IMR-90 (cell line): ENCODE results near the gene DVL2. TPM values are rescaled to one million over a fixed set of nuclear protein-coding genes. Genes with fewer than 3 reads are reported as not detected.

Source experiments
- ATAC-seq: fragments of 200-7000 bp; cut with Tn5 transposase; 2 replicates; pipeline ENCODE4 v1.9.1; 2020; ENCODE audit warnings: low read depth, mild to moderate bottlenecking, moderate library complexity
- BruUV-seq: library from RNA; stranded (reverse); fragments of 400-500 nt; replicated peaks from 2 replicates; lab custom pipeline; 2021; lab: Mats Ljungman, UMichigan
- CTCF ChIA-PET: fragments of 300-600 bp; formaldehyde crosslinking; extraction: SDS; loops from one replicate; lab custom pipeline; 2021; ENCODE audit warnings: antibody characterized with exemption; lab: Yijun Ruan, JAX
- POLR2A ChIA-PET: fragments of 300-600 bp; sonication (Branson Sonifier 250); formaldehyde crosslinking; loops from one replicate; lab custom pipeline; 2022; ENCODE audit warnings: antibody characterized with exemption; ENCODE audit not compliant: unreplicated experiment; lab: Charles Lee
- DNase-seq: peaks from one replicate; pipeline ENCODE4 v3.0.0; 2013
- H2AFZ ChIP-seq: replicated peaks from 2 replicates; pipeline ENCODE3; 2013; ENCODE audit warnings: low read length, mild to moderate bottlenecking; ENCODE audit not compliant: poor library complexity
- H2AK5ac ChIP-seq: 2 replicates; pipeline ENCODE4 v1.6.1; 2013; ENCODE audit warnings: low read depth, low read length, inconsistent platforms
- H2AK9ac ChIP-seq: replicated peaks from 2 replicates; pipeline ENCODE3; 2013; ENCODE audit warnings: mild to moderate bottlenecking, low read depth, low read length, moderate library complexity; ENCODE audit not compliant: poor library complexity
- H2BK120ac ChIP-seq: 2 replicates; pipeline ENCODE4 v1.6.1; 2013; ENCODE audit warnings: low read depth, low read length, inconsistent platforms
- H2BK15ac ChIP-seq: 3 replicates; pipeline ENCODE4 v1.6.1; 2013; ENCODE audit warnings: low read depth, low read length, inconsistent platforms
- H2BK20ac ChIP-seq: 2 replicates; pipeline ENCODE4 v1.6.1; 2013; ENCODE audit warnings: low read depth, mild to moderate bottlenecking, inconsistent platforms, low read length, moderate library complexity
- H2BK5ac ChIP-seq: 2 replicates; pipeline ENCODE4 v1.6.1; 2013; ENCODE audit warnings: mild to moderate bottlenecking, low read depth, low read length, inconsistent platforms; ENCODE audit not compliant: poor library complexity, severe bottlenecking
- H3K14ac ChIP-seq: replicated peaks from 2 replicates; pipeline ENCODE4 v1.6.1; 2013; ENCODE audit warnings: low read depth, low read length, inconsistent platforms
- H3K18ac ChIP-seq: 2 replicates; pipeline ENCODE4 v1.6.1; 2013; ENCODE audit warnings: low read depth, low read length, control low read depth
- H3K23ac ChIP-seq: 2 replicates; pipeline ENCODE4 v1.6.1; 2013; ENCODE audit warnings: low read depth, low read length, inconsistent platforms
- H3K27ac ChIP-seq: 2 replicates; pipeline ENCODE4 v1.5.1; 2013; ENCODE audit warnings: mild to moderate bottlenecking, control low read depth, low read length; ENCODE audit not compliant: insufficient read depth
- H3K27me3 ChIP-seq: 2 replicates; pipeline ENCODE4 v1.6.1; 2013; ENCODE audit warnings: low read length; ENCODE audit not compliant: control insufficient read depth, insufficient read depth
- H3K36me3 ChIP-seq: 2 replicates; pipeline ENCODE4 v1.6.1; 2013; ENCODE audit warnings: low read length, mixed read lengths; ENCODE audit not compliant: control insufficient read depth, insufficient read depth
- H3K4ac ChIP-seq: 2 replicates; pipeline ENCODE4 v1.6.1; 2013; ENCODE audit warnings: low read depth, low read length, inconsistent platforms
- H3K4me1 ChIP-seq: 2 replicates; pipeline ENCODE4 v1.6.1; 2013; ENCODE audit warnings: low read length, mixed read lengths; ENCODE audit not compliant: control insufficient read depth, insufficient read depth
- H3K4me2 ChIP-seq: 2 replicates; pipeline ENCODE4 v1.6.1; 2013; ENCODE audit warnings: low read depth, mild to moderate bottlenecking, control low read depth, low read length, moderate library complexity
- H3K4me3 ChIP-seq: 2 replicates; pipeline ENCODE4 v1.5.1; 2013; ENCODE audit warnings: low read depth, mild to moderate bottlenecking, control low read depth, low read length, moderate library complexity; ENCODE audit not compliant: insufficient read depth
- H3K56ac ChIP-seq: 2 replicates; pipeline ENCODE4 v1.6.1; 2013; ENCODE audit warnings: low read length, inconsistent platforms; ENCODE audit not compliant: insufficient read depth; ENCODE audit errors: extremely low read depth
- H3K79me1 ChIP-seq, 2 experiments: 2 replicates each; pipeline ENCODE4 v1.6.1; 2013; ENCODE audit warnings: low read length in 2 of 2, inconsistent platforms in 1 of 2, low read depth in 1 of 2
- H3K9ac ChIP-seq: 2 replicates; pipeline ENCODE4 v1.6.1; 2013; ENCODE audit warnings: low read depth, low read length, control low read depth
- H3K9me1 ChIP-seq: 2 replicates; pipeline ENCODE4 v1.6.1; 2013; ENCODE audit warnings: low read length, inconsistent platforms; ENCODE audit not compliant: insufficient read depth
- H3K9me3 ChIP-seq: 2 replicates; pipeline ENCODE4 v1.6.1; 2013; ENCODE audit warnings: low read length; ENCODE audit not compliant: control insufficient read depth, insufficient read depth
- H4K20me1 ChIP-seq: 2 replicates; pipeline ENCODE4 v1.6.1; 2013; ENCODE audit warnings: low read length, inconsistent platforms; ENCODE audit not compliant: insufficient read depth
- H4K5ac ChIP-seq: 2 replicates; pipeline ENCODE4 v1.6.1; 2013; ENCODE audit warnings: mild to moderate bottlenecking, low read depth, low read length, control low read depth
- H4K8ac ChIP-seq, 2 experiments: 2 replicates each; pipeline ENCODE4 v1.6.1; 2013; ENCODE audit warnings: low read depth in 2 of 2, low read length in 2 of 2, control low read depth in 1 of 2, inconsistent platforms in 1 of 2
- H4K91ac ChIP-seq: 2 replicates; pipeline ENCODE4 v1.6.1; 2013; ENCODE audit warnings: low read depth, low read length, inconsistent platforms; ENCODE audit not compliant: insufficient read depth
- CHD1 ChIP-seq: IDR thresholded peaks from 2 replicates; pipeline ENCODE4 v1.6.1; 2012; ENCODE audit warnings: low read depth, low read length, improper control_type of control experiment
- CTCF ChIP-seq: conservative IDR thresholded peaks from 2 replicates; pipeline ENCODE4 v1.5.1; 2012; ENCODE audit warnings: mild to moderate bottlenecking, low read depth, low read length, improper control_type of control experiment
- ELK1 ChIP-seq: fragments of 150-350 bp; IDR thresholded peaks from 2 replicates; pipeline ENCODE4 v1.6.1; 2016; ENCODE audit warnings: low read depth, mild to moderate bottlenecking, low read length, moderate library complexity, borderline replicate concordance
- FOS ChIP-seq: fragments of 150-350 bp; IDR thresholded peaks from 2 replicates; pipeline ENCODE4 v1.6.1; 2016; ENCODE audit warnings: low read depth, low read length
- MAZ ChIP-seq: IDR thresholded peaks from 2 replicates; pipeline ENCODE4 v1.6.1; 2012; ENCODE audit warnings: low read depth, mild to moderate bottlenecking, low read length, improper control_type of control experiment, moderate library complexity, borderline replicate concordance
- NFE2L2 ChIP-seq: fragments of 150-350 bp; IDR thresholded peaks from 2 replicates; pipeline ENCODE4 v1.6.1; 2016; ENCODE audit warnings: low read depth, mild to moderate bottlenecking, low read length
- SMC3 ChIP-seq: fragments of 150-350 bp; IDR thresholded peaks from 2 replicates; pipeline ENCODE4 v1.6.1; 2016; ENCODE audit warnings: low read depth, mild to moderate bottlenecking, antibody characterized with exemption, low read length, moderate library complexity
- USF2 ChIP-seq: fragments of 150-350 bp; IDR thresholded peaks from 2 replicates; pipeline ENCODE4 v1.6.1; 2017; ENCODE audit warnings: mild to moderate bottlenecking, antibody characterized with exemption, low read length, low read depth
- WGBS, 2 experiments: methylation state at CpG; one replicate each; pipeline versions ENCODE4 v1.1.5 to v1.1.7; 2013; ENCODE audit warnings: missing lambda C conversion rate in 2 of 2; ENCODE audit not compliant: insufficient read length in 1 of 2; ENCODE audit errors: extremely low coverage in 2 of 2; 5-methylcytosine and 5-hydroxymethylcytosine counted together
- dilution Hi-C: fragments of 300-500 bp; cut with HindIII; formaldehyde crosslinking; loops from one replicate; pipeline ENCODE4 v1.14.3; 2018; ENCODE audit warnings: low sequenced_read_pairs; ENCODE audit not compliant: unreplicated experiment
- in situ Hi-C: fragments of 300-500 bp; cut with MboI; formaldehyde crosslinking; loops from 3 replicates; pipeline ENCODE4 v1.14.3; 2019; ENCODE audit warnings: low sequenced_read_pairs, inconsistent platforms, mixed read lengths
- intact Hi-C: fragments of 100-400 bp; cut with micrococcal nuclease; formaldehyde crosslinking; loops from 2 replicates; pipeline ENCODE4 v1.10.0; 2022
- polyA plus RNA-seq, 3 experiments: library from polyadenylated mRNA; depleted of rRNA; stranded (reverse); fragments of >200 nt; gene quantifications; 2 replicates each; pipeline ENCODE4 v1.2.3, GENCODE V29; 2012; ENCODE audit warnings: low replicate concordance in 1 of 3
- total RNA-seq: library from RNA; depleted of rRNA; stranded (reverse); fragments of >200 nt; gene quantifications from 2 replicates; pipeline ENCODE4 v1.2.3, GENCODE V29; 2012

DVL2 gene
- total and polyA plus RNA-seq, 2 of the 4 experiments (the other 2 are of a cell fraction) = 11.8 to 21.3 TPM

- POLR2A ChIA-PET = no interaction called here
- H4K5ac ChIP-seq = no peak overlapping the region
- H3K56ac ChIP-seq = no peak overlapping the region
Measured at GRCh38 chr17:7246779-7247178, 12.5 kb upstream of the DVL2 start.

More at GRCh38 chr17:7246779-7247178, 12.5 kb upstream of the DVL2 start:
- Histone ChIP-seq H3K23ac (no peak overlapping the region), H4K20me1 (peaks cover 9% of the 10 kb centered on the region; the same call in 1 of the 2 replicates), H3K36me3 (peaks cover 17% of the 10 kb centered on the region), H4K8ac (no peak overlapping the region), H3K9ac (no peak overlapping the region), H2BK5ac (no peak overlapping the region), H3K4ac (no peak overlapping the region), H3K79me1 (peaks cover 4 to 44% of the 10 kb centered on the region in 2 experiments), H4K91ac (no peak overlapping the region), H3K9me1 (peaks cover 10% of the 10 kb centered on the region), H3K27ac (no peak overlapping the region), H3K14ac (no peak overlapping the region), H2BK15ac (no peak overlapping the region), H2AK5ac (no peak overlapping the region), H3K27me3 (no peaks in the 10 kb centered on the region), H3K9me3 (no peaks in the 10 kb centered on the region), H3K4me1 (peaks cover 8% of the 10 kb centered on the region), H2BK20ac (no peak overlapping the region), H3K4me2 (no peak overlapping the region), H3K4me3 (no peak overlapping the region), H3K18ac (no peak overlapping the region), H2AFZ (no peak overlapping the region), H2BK120ac (no peak overlapping the region), H2AK9ac (no peak overlapping the region)
- ATAC-seq (no peak), DNase-seq (no peak)
- intact Hi-C loops = no loop called here
- BruUV-seq = no TSS peak
- TF ChIP-seq NFE2L2 (no peak), SMC3 (no peak), CTCF (no peak), USF2 (no peak), CHD1 (no peak), ELK1 (no peak), FOS (no peak), MAZ (no peak)
- in situ Hi-C loops = loop anchor here (25.0 kb wide), 1 partner anchor 916 kb away; the partner anchor contains the start of genes PER1 and VAMP2
- dilution Hi-C loops = no loop called here
- no CpG with 5 or more reads among the region's 5 CpGs for WGBS, 2 experiments
- CTCF ChIA-PET = no interaction called here
